Airway epithelial cell (primary cell): ENCODE data around the gene ITGBL1. TPM values are rescaled to one million over a fixed set of nuclear protein-coding genes. Genes with fewer than 3 reads are reported as not detected.

ENCODE experiments used
- total RNA-seq: library from RNA; depleted of rRNA; stranded (reverse); fragments of >200 nt; gene quantifications from 2 replicates; pipeline ENCODE4 v1.2.3, GENCODE V29; 2015

The ITGBL1 gene, protein sequence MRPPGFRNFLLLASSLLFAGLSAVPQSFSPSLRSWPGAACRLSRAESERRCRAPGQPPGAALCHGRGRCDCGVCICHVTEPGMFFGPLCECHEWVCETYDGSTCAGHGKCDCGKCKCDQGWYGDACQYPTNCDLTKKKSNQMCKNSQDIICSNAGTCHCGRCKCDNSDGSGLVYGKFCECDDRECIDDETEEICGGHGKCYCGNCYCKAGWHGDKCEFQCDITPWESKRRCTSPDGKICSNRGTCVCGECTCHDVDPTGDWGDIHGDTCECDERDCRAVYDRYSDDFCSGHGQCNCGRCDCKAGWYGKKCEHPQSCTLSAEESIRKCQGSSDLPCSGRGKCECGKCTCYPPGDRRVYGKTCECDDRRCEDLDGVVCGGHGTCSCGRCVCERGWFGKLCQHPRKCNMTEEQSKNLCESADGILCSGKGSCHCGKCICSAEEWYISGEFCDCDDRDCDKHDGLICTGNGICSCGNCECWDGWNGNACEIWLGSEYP
- total RNA-seq, result 0.23 and 0.63 TPM in 2 replicates

DNA sequence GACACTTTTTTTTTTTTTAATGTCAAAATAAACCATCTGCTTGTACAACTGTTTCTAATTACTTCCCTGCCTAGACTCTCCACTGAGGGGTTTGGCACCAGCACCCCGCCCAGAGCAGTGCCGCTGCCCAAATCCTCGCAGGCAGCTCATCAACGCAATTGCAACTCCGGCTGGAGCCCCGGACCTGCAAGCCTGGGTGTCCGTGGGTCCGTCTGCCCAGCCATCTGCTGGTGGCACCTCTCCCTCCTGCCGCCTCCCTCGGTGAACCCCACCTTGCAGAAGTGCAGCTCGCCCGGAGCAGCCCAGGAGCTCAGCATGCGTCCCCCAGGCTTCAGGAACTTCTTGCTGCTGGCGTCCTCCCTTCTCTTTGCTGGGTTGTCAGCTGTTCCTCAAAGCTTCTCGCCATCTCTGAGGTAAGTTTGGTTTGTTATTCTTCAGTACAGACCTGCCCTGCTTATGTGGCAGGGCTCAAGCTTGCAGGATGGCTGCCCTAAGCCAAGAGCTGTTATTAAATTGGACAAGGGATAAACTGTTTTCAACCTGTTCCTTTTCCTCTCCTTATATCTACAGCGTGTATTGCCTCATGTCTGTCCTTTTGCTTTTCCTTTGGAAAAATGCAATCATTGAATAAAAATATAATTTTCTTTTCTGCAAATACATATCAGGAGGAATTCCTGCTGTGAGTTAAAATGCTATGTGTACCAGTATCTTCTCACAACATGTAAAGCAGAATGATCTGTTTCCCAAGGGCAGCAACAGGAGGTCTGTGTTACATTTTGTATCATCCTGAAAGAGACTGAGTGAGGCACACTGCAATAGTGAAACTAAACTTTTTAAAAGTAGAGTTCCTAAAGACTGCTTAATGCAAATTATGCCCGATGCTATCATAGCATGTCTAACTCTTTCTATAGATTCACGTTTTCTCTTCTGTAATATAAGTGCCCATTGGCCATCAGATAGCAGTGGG is at the start of gene ITGBL1:
Gene ITGBL1, plus strand, starts transcription at position 157 of the 967 bp plus-strand sequence. Its CDS starts 159 bp downstream, at position 316.

DNA sequence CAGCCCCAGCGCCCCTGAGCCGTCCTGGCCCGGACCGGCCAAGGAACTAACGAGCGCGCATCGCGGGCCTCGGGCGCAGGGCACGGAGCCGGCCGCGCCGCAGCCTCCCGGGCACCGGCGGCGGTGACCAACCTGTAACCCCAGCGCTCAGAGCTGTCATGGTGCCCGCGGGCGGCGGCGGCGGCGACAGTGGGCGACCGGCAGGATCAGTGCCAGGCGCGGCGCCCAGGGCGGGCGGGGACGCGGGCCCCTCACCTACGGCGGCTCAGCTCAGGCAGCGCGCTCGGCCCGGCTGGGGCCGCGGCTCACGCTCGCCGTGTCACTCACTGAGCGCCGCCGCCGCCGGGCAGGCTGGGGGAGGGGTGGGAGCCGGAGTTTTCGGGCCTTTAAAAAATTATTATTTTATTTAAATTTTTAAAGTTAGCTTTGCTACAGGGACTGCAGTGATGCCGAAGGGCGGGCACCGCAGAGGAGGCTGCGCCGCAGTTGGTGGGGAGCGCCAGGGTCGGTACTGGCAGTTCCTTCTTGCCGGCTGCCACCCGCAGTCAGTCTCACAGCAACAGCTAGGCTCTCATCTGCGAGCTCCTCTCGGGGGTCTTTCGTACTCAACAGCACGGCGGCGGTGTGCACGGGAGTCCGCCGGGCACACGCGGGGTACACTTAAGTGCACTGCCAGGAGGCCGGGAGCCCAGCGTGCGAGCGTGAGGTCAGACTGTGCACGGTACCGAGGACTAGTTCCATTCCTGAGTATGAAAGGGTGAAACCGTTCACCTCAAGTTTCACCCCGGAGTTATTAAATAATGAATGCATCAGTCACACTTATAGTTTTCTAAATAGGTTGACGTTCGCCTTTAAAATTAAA is 36.1 kb upstream of the ITGBL1 start, which contains the start of gene NALCN:
Gene NALCN, minus strand, starts transcription at position 328 of the 862 bp plus-strand sequence. CDS start 17,382 bp downstream, outside the sequence.

Other genes starting within 250 kb of the ITGBL1 start
- gene NALCN, start 36.2 kb upstream of the ITGBL1 start, total RNA-seq, result 0.37 and 1.2 TPM in 2 replicates